Measurements from ENCODE around the gene OR1F1.

- TF ChIP-seq CTCF (IDR thresholded peaks at IDR 0.05) (no peak), POLR2A (IDR thresholded peaks at IDR 0.05) (no peak)
Measured at GRCh38 chr16:3248596-3248995, 60.6 kb downstream of the OR1F1 start.
